ENCODE measurements around the gene NOCT. TPM values are rescaled to one million over a fixed set of nuclear protein-coding genes. Genes with fewer than 3 reads are reported as not detected.

Gene NOCT
- total and polyA plus RNA-seq, 2 experiments from 2014 or later, result 16.0 to 76.6 TPM

DNA sequence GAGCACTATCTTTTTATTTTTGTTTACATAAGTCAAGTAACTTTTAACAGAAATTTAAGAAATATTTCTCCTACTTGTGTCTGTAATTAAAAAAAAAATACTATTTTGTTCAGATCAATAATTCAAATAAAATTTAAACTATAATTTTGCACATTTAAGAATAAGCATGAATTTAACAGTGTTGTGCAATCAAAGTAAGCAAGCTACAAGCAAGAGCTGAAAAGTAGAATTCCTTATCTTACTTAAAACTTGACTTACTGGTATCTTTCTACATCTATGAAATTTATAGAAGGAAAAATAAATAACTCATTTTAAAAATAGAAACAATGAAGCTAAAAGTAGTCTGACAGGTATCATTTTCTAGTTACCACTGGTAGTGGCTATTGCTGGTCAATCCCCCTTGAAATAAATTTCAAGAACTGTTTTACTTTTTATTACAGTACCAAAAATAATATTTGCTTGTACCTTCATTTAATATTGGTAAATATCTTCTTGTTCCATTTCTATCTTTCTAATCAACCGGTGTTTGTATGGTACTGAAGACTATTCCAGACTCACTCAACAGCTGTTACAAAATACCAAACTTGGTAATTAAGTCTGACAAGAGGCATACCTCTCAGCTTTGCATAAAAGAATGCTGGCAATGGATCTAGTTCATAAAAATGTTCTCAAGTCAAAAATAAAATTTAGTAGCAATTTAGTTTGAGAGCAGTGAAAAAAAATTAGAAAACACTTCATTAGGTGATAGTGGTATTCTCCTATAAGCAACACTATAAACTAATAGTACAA, 62.2 kb downstream of the NOCT start (continued):
- TF ChIP-seq, protein P1, sequence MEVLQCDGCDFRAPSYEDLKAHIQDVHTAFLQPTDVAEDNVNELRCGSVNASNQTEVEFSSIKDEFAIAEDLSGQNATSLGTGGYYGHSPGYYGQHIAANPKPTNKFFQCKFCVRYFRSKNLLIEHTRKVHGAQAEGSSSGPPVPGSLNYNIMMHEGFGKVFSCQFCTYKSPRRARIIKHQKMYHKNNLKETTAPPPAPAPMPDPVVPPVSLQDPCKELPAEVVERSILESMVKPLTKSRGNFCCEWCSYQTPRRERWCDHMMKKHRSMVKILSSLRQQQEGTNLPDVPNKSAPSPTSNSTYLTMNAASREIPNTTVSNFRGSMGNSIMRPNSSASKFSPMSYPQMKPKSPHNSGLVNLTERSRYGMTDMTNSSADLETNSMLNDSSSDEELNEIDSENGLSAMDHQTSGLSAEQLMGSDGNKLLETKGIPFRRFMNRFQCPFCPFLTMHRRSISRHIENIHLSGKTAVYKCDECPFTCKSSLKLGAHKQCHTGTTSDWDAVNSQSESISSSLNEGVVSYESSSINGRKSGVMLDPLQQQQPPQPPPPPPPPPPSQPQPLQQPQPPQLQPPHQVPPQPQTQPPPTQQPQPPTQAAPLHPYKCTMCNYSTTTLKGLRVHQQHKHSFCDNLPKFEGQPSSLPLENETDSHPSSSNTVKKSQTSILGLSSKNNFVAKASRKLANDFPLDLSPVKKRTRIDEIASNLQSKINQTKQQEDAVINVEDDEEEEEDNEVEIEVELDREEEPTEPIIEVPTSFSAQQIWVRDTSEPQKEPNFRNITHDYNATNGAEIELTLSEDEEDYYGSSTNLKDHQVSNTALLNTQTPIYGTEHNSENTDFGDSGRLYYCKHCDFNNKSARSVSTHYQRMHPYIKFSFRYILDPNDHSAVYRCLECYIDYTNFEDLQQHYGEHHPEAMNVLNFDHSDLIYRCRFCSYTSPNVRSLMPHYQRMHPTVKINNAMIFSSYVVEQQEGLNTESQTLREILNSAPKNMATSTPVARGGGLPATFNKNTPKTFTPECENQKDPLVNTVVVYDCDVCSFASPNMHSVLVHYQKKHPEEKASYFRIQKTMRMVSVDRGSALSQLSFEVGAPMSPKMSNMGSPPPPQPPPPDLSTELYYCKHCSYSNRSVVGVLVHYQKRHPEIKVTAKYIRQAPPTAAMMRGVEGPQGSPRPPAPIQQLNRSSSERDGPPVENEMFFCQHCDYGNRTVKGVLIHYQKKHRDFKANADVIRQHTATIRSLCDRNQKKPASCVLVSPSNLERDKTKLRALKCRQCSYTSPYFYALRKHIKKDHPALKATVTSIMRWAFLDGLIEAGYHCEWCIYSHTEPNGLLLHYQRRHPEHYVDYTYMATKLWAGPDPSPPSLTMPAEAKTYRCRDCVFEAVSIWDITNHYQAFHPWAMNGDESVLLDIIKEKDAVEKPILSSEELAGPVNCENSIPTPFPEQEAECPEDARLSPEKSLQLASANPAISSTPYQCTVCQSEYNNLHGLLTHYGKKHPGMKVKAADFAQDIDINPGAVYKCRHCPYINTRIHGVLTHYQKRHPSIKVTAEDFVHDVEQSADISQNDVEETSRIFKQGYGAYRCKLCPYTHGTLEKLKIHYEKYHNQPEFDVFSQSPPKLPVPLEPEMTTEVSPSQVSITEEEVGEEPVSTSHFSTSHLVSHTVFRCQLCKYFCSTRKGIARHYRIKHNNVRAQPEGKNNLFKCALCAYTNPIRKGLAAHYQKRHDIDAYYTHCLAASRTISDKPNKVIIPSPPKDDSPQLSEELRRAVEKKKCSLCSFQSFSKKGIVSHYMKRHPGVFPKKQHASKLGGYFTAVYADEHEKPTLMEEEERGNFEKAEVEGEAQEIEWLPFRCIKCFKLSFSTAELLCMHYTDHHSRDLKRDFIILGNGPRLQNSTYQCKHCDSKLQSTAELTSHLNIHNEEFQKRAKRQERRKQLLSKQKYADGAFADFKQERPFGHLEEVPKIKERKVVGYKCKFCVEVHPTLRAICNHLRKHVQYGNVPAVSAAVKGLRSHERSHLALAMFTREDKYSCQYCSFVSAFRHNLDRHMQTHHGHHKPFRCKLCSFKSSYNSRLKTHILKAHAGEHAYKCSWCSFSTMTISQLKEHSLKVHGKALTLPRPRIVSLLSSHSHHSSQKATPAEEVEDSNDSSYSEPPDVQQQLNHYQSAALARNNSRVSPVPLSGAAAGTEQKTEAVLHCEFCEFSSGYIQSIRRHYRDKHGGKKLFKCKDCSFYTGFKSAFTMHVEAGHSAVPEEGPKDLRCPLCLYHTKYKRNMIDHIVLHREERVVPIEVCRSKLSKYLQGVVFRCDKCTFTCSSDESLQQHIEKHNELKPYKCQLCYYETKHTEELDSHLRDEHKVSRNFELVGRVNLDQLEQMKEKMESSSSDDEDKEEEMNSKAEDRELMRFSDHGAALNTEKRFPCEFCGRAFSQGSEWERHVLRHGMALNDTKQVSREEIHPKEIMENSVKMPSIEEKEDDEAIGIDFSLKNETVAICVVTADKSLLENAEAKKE (CRISPR knock-in tag; IDR thresholded peaks at IDR 0.05), result no peak
- TF ChIP-seq EZH2phosphoT487 (IDR thresholded peaks at IDR 0.05; ENCODE audit: unreplicated experiment) (no peak), CREB1 (CRISPR knock-in tag; IDR thresholded peaks at IDR 0.05; ENCODE audit: low read depth) (no peak)
- TF ChIP-seq, protein P2, sequence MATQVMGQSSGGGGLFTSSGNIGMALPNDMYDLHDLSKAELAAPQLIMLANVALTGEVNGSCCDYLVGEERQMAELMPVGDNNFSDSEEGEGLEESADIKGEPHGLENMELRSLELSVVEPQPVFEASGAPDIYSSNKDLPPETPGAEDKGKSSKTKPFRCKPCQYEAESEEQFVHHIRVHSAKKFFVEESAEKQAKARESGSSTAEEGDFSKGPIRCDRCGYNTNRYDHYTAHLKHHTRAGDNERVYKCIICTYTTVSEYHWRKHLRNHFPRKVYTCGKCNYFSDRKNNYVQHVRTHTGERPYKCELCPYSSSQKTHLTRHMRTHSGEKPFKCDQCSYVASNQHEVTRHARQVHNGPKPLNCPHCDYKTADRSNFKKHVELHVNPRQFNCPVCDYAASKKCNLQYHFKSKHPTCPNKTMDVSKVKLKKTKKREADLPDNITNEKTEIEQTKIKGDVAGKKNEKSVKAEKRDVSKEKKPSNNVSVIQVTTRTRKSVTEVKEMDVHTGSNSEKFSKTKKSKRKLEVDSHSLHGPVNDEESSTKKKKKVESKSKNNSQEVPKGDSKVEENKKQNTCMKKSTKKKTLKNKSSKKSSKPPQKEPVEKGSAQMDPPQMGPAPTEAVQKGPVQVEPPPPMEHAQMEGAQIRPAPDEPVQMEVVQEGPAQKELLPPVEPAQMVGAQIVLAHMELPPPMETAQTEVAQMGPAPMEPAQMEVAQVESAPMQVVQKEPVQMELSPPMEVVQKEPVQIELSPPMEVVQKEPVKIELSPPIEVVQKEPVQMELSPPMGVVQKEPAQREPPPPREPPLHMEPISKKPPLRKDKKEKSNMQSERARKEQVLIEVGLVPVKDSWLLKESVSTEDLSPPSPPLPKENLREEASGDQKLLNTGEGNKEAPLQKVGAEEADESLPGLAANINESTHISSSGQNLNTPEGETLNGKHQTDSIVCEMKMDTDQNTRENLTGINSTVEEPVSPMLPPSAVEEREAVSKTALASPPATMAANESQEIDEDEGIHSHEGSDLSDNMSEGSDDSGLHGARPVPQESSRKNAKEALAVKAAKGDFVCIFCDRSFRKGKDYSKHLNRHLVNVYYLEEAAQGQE (IDR thresholded peaks at IDR 0.05; ENCODE audit: unreplicated experiment), result no peak
- TF ChIP-seq, protein P3, sequence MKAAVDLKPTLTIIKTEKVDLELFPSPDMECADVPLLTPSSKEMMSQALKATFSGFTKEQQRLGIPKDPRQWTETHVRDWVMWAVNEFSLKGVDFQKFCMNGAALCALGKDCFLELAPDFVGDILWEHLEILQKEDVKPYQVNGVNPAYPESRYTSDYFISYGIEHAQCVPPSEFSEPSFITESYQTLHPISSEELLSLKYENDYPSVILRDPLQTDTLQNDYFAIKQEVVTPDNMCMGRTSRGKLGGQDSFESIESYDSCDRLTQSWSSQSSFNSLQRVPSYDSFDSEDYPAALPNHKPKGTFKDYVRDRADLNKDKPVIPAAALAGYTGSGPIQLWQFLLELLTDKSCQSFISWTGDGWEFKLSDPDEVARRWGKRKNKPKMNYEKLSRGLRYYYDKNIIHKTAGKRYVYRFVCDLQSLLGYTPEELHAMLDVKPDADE (IDR thresholded peaks at IDR 0.05), result no peak
